Vagina (tissue), 2 donors: ENCODE measurements around the gene MTHFD1L. TPM values are rescaled to one million over a fixed set of nuclear protein-coding genes. Genes with fewer than 3 reads are reported as not detected.

ENCODE experiments used
- DNase-seq, 2 donors: peaks; one replicate each; pipeline ENCODE4 v3.0.0-alpha.2; 2017; ENCODE audit errors: extremely low spot score in 2 of 2
- H3K27ac ChIP-seq: fragments of 200-600 bp; sonication (generic); one replicate; pipeline ENCODE4 v1.5.1; 2019
- H3K27me3 ChIP-seq: fragments of 200-600 bp; sonication (generic); one replicate; pipeline ENCODE4 v1.5.1; 2019
- H3K36me3 ChIP-seq, 2 donors: fragments of 200-600 bp; sonication (generic); one replicate each; pipeline ENCODE4 v1.5.1; 2017 to 2019
- H3K4me1 ChIP-seq: fragments of 200-600 bp; sonication (generic); one replicate; pipeline ENCODE4 v1.5.1; 2019
- H3K4me3 ChIP-seq, 2 donors: fragments of 200-600 bp; sonication (generic); 1 replicate in 1 of 2; 2 replicates in 1 of 2; pipeline ENCODE4 v1.5.1; 2016 to 2019
- H3K9me3 ChIP-seq: fragments of 200-600 bp; sonication (generic); one replicate; pipeline ENCODE4 v1.5.1; 2019
- POLR2A ChIP-seq, 2 donors: fragments of 450-650 bp; IDR thresholded peaks; one replicate each; pipeline ENCODE4 v1.6.1; 2017; ENCODE audit warnings: antibody characterized with exemption in 2 of 2, mild to moderate bottlenecking in 2 of 2, moderate library complexity in 2 of 2
- POLR2AphosphoS5 ChIP-seq, 2 donors: sonication (generic); formaldehyde crosslinking; IDR thresholded peaks; one replicate each; pipeline ENCODE4 v1.9.0; 2017; ENCODE audit warnings: antibody characterized with exemption in 2 of 2, mild to moderate bottlenecking in 2 of 2, low read depth in 1 of 2; ENCODE audit not compliant: insufficient read depth in 1 of 2
- intact Hi-C: fragments of 100-400 bp; cut with DNase I; formaldehyde crosslinking; loops from one replicate; pipeline ENCODE4 v1.15.1; 2023
- total RNA-seq: library from RNA; depleted of rRNA; stranded (reverse); fragments of >200 nt; gene quantifications from one replicate; pipeline ENCODE4 v1.2.3, GENCODE V29; 2016
- TF ChIP-seq, protein P1 (sequence below), 3 experiments: fragments of 450-650 bp in 2 of 3; fragments of 200-600 bp in 1 of 3; sonication (generic) in 1 of 3; IDR thresholded peaks; one replicate each; pipeline ENCODE4 v1.5.1; 2017 to 2019; ENCODE audit warnings: antibody characterized with exemption in 3 of 3, mild to moderate bottlenecking in 2 of 3, moderate library complexity in 2 of 3

The MTHFD1L gene
- total RNA-seq, 1 donor from 2014 or later, result 2.7 TPM

DNA sequence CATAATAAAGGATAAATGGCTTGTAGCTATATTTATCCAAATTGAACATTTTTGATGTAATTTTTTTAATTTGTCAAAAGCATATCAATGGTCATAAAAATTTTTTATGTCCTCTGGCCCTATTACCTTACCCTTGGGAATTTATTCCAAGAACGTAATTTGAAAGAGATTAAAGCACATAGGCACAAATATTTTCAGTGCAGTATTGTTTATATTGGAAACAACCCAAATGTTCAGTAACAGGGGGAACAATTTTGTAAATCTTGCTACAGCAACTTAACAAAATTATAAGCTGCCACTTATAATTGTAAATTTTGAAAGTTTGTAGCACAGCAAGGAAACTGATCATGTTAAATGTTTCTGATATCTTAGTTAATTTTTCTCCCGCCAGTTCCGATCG is 142.4 kb downstream of the MTHFD1L start:
- intact Hi-C loops, result loop anchor here (10.0 kb wide), 1 partner anchor 113 kb away; no protein-coding TSS in a partner anchor
- no peaks in the 10 kb centered on the region for H3K27me3 ChIP-seq
- H3K27ac ChIP-seq, result no peak overlapping the region

DNA sequence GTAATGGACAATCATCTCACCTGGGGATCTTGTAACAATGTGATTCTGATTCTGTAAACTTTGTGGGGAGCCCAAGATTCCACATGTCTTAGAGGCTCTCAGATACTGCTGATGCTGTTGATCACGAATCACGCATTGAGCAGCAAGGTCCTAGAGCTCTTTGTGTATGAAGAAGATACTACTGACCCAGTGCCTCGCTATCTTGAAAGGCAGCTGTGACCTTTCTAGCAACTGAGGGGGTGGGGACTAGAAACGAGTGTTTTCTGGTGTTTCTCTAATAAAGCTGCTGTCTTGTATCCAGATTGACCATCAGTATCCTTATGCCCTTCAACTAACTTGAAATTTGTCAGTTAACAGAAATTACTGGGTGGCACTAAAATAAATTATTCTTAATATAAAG is 142.9 kb downstream of the MTHFD1L start:
- Histone ChIP-seq H3K9me3 (no peaks in the 10 kb centered on the region), H3K27ac (no peak overlapping the region), H3K36me3 (no peaks in the 10 kb centered on the region), H3K4me1 (peaks cover 6% of the 10 kb centered on the region), H3K4me3 (no peak overlapping the region), H3K27me3 (no peaks in the 10 kb centered on the region)
- intact Hi-C loops, result loop anchor here (10.0 kb wide), 1 partner anchor 114 kb away; no protein-coding TSS in a partner anchor
- TF ChIP-seq POLR2A (IDR thresholded peaks at IDR 0.05), result no peak
- TF ChIP-seq, protein P1, sequence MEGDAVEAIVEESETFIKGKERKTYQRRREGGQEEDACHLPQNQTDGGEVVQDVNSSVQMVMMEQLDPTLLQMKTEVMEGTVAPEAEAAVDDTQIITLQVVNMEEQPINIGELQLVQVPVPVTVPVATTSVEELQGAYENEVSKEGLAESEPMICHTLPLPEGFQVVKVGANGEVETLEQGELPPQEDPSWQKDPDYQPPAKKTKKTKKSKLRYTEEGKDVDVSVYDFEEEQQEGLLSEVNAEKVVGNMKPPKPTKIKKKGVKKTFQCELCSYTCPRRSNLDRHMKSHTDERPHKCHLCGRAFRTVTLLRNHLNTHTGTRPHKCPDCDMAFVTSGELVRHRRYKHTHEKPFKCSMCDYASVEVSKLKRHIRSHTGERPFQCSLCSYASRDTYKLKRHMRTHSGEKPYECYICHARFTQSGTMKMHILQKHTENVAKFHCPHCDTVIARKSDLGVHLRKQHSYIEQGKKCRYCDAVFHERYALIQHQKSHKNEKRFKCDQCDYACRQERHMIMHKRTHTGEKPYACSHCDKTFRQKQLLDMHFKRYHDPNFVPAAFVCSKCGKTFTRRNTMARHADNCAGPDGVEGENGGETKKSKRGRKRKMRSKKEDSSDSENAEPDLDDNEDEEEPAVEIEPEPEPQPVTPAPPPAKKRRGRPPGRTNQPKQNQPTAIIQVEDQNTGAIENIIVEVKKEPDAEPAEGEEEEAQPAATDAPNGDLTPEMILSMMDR (IDR thresholded peaks at IDR 0.05), result no peak
- TF ChIP-seq POLR2AphosphoS5 (IDR thresholded peaks at IDR 0.05; ENCODE audit: insufficient read depth in 1 of 2, low read depth in 1 of 2), result no peak
- no peak for DNase-seq

More for the DNA sequence above, 142.4 kb downstream of the MTHFD1L start:
- peaks cover 6% of the 10 kb centered on the region for H3K4me1 ChIP-seq
- no peaks in the 10 kb centered on the region for H3K36me3 ChIP-seq
- H3K9me3 ChIP-seq, result no peaks in the 10 kb centered on the region
- H3K4me3 ChIP-seq, result no peak overlapping the region
- no peak for TF ChIP-seq POLR2A (IDR thresholded peaks at IDR 0.05)
- no peak for TF ChIP-seq POLR2AphosphoS5 (IDR thresholded peaks at IDR 0.05; ENCODE audit: insufficient read depth in 1 of 2, low read depth in 1 of 2)
- TF ChIP-seq, protein P1 (IDR thresholded peaks at IDR 0.05), result no peak
- no peak for DNase-seq

DNA sequence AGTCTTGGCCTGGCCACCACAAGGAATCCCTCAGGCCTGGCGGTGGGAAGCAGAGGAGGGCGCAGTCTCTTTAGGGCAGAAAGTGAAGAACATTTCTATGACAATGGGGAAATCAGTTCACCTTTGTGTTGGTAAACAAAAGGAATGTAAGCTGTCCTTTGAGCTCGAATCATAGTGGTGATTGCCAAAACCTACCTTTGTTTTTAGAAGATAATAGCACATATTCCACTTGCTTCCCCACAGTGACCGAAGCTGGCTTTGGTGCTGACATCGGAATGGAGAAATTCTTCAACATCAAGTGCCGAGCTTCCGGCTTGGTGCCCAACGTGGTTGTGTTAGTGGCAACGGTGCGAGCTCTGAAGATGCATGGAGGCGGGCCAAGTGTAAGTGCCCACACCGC is 144.1 kb downstream of the MTHFD1L start:
- Histone ChIP-seq H3K4me3 (no peak overlapping the region), H3K4me1 (peaks cover 6% of the 10 kb centered on the region), H3K9me3 (no peaks in the 10 kb centered on the region), H3K36me3 (no peaks in the 10 kb centered on the region), H3K27me3 (no peaks in the 10 kb centered on the region), H3K27ac (no peak overlapping the region)
- TF ChIP-seq POLR2A (IDR thresholded peaks at IDR 0.05) (no peak), POLR2AphosphoS5 (IDR thresholded peaks at IDR 0.05; ENCODE audit: insufficient read depth in 1 of 2, low read depth in 1 of 2) (no peak)
- TF ChIP-seq, protein P1 (IDR thresholded peaks at IDR 0.05), result no peak
- DNase-seq, result no peak
- intact Hi-C loops, result loop anchor here (10.0 kb wide), 1 partner anchor 115 kb away; no protein-coding TSS in a partner anchor

DNA sequence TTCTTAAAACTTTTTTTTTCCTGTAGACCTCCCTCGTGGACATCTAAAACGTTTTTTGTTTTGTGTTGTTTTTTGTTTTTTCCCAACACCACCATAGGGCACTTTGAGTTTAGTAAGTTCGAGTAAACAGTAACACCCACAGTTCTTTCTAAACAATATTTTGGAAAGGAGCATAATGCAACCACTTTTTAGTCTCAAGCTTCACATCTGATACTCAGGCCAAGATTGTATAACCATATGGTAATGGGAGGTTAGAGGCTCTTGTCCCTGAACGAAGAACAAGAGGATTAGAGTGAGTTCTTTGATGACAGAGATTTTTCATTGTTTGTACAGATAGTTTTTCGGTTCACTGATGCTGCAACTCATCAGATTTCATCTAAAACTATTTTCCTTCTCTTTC is 144.6 kb downstream of the MTHFD1L start:
- intact Hi-C loops, result no loop called here
- no peaks in the 10 kb centered on the region for H3K36me3 ChIP-seq
- no peaks in the 10 kb centered on the region for H3K9me3 ChIP-seq
- no peak overlapping the region for H3K27ac ChIP-seq
- peaks cover 4% of the 10 kb centered on the region for H3K4me1 ChIP-seq
- TF ChIP-seq, protein P1 (IDR thresholded peaks at IDR 0.05), result no peak
- TF ChIP-seq POLR2AphosphoS5 (IDR thresholded peaks at IDR 0.05; ENCODE audit: insufficient read depth in 1 of 2, low read depth in 1 of 2) (no peak), POLR2A (IDR thresholded peaks at IDR 0.05) (no peak)
- no peak overlapping the region for H3K4me3 ChIP-seq
- no peak for DNase-seq
- no peaks in the 10 kb centered on the region for H3K27me3 ChIP-seq

DNA sequence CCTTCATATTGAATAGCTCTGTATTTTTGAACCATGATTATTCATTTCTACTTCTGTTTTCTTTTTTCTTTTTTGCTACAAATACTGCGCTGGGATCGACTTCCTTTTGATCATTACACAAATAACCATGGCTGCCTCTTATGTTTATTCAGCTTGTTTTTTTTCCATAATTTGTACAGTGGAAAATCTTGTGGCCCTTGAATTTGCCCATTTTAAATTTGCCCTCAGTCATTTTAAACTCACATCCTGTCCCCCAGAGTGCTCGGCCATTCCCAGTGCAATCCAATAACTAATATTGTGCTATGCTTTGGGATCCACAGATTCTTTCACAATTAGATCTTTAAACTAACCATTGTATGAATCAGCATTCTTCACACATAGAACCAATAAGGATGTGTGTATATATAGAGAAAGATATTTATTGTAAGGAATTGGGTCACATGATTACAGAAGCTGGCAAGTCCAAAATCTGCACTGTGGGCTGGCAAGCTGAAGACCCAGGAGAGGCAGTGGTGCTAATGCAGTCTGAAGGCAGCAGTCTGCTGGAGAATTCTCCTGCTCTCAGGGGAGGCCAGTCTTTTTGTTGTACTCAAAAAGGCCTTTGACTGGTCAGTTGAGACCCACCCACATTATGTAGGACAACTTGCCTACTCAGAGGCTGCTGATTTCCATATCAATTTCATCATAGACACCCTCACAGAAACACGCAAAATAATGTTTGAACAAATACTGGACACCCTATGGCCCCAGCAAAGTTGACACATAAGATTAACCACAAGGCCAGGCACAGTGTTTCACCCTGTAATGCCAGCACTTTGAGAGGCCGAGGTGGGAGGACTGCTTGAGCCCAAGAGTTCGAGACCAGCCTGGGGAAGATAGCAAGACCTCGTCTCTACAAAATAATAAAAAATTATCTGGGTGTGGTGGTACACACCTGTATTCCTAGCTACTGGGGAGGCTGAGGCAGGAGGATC is 147.1 kb downstream of the MTHFD1L start:
- TF ChIP-seq, protein P1 (IDR thresholded peaks at IDR 0.05), result no peak
- no peak for TF ChIP-seq POLR2A (IDR thresholded peaks at IDR 0.05)
- no peak for TF ChIP-seq POLR2AphosphoS5 (IDR thresholded peaks at IDR 0.05; ENCODE audit: insufficient read depth in 1 of 2, low read depth in 1 of 2)
- Histone ChIP-seq H3K4me1 (no peaks in the 10 kb centered on the region), H3K27me3 (no peaks in the 10 kb centered on the region), H3K4me3 (no peak overlapping the region), H3K27ac (no peak overlapping the region), H3K9me3 (no peaks in the 10 kb centered on the region), H3K36me3 (no peaks in the 10 kb centered on the region)
- DNase-seq, result no peak
- intact Hi-C loops, result no loop called here
